GM21576 (cell line): ENCODE results near the gene MARCHF10.

Experiments
- ATAC-seq: cut with Tn5 transposase; IDR thresholded peaks from one replicate; pipeline ENCODE4 v1.9.1; 2021; ENCODE audit warnings: mild to moderate bottlenecking, moderate library complexity; ENCODE audit not compliant: unreplicated experiment

Gene MARCHF10

DNA sequence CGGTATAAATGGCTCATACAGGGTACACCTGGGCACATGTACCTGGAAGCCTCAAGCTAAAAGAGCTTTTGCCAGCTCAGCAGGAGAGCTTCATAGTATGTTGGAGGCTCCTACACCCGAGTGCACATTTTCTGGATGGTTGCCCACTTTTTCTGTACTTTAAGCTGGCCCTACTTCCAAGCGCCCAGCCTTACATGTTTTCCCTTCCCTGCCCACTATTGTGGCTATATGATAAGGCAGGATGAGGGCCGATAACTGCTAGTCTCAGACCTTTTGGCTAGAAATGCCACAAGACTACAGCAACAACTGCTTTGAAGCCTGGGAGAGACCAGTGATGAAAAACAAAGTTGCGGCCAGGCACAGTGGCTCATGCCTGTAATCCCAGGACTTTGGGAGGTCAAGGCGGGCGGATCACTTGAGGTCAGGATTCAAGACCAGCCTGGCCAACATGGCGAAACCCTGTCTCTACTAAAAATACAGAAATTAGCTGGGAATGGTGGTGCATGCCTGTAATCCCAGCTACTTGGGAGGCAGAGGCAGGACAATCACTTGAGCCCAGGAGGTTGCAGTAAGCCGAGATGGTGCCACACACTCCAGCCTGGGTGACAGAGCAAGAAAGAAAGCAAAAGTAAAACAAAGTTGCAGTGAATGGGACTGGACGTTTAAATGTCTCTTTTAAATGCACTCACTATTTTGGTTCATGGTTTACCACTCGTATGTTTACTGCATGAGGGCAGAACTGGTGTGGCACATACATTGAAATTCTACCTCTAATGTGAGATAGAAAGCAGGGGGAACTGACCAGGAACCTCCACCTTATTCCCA is 14.2 kb upstream of the MARCHF10 start:
- no peak for ATAC-seq

- ATAC-seq: no peak
Measured at GRCh38 chr17:62821189-62822079, 13.3 kb upstream of the MARCHF10 start.

DNA sequence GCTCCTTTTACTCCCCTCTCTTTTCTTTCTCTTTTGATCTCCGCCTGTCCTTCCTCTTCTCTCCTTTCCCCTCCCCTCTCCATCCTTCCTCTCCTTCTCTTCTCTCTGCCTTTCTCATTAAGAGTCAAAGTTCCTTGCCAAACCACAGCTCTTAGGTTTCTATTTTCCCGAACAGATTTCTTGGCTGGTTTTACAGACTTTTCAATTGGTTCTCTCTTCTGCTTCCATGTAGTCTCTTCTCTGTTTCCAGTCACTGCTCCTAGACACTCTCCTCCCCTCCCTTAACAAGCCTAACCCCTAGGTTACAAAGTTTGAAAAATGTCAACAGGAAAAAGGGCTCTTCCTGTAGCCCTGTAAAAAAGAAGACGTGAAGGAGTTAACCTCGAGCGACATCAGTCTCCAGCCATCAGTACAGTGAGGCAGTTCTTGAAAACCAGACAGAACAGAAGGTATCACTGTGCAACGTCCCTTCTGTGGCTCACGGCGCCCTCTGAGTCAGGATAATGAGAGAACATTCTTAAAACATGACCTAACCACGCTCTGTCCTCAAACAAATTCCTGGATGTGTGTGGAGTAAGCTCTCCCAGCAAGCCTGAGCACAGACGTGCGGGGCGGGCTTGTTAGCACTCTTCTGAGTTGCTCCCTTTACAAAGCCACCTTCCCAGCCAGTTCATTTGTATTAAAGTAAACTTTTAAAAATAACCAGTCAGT is 11.6 kb upstream of the MARCHF10 start:
- ATAC-seq: no peak

DNA sequence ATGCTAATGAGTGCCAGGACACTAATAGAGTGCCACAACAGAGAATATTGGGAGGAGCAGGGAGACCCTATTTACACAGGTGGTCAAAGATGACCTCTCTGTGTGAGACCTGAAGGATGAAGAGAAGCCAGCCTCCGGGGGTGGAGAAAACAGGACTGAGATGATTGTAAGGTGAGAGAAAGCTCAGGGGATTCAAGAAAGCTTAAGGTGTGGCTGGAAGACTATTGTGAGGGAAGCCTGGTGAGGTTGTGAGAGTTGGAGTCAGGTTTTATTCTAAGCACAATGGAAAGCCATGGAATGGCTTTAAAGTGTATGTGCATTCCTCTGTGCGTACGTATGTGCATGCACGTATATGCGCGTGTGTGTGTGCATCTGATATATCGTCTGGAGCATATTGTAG is 10.4 kb upstream of the MARCHF10 start:
- no peak for ATAC-seq

GRCh38 chr17:62816282-62816839 is 8.2 kb upstream of the MARCHF10 start:
- ATAC-seq: no peak

- ATAC-seq: no peak
Measured at GRCh38 chr17:62809656-62810055, 1.5 kb upstream of the MARCHF10 start.

GRCh38 chr17:62808576-62808970 is 459 bp upstream of the MARCHF10 start:
- ATAC-seq: no peak

- no peak for ATAC-seq
Measured at GRCh38 chr17:62805234-62805633, 2.9 kb downstream of the MARCHF10 start.

DNA sequence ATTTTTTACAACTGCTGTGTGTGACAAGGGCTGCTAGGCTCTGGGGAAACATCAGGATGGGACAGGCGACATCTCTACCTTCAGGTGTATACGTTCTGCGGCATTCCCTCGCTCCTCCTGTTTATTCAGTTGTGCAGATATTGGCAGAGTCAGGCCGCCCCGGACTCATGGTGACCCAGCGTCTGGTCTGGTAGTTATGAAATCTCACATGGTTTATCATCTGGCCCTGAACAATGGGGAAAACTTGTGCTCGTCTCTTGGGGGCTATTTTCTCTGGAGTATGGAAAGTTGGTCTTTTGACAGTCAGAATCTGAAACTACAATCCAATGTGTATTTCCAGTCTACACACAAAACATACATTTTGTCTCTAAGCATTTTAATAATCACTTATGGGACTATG is 3.3 kb downstream of the MARCHF10 start:
- ATAC-seq: no peak

- no peak for ATAC-seq
Measured at GRCh38 chr17:62804025-62804424, 4.1 kb downstream of the MARCHF10 start.

GRCh38 chr17:62802561-62803205 is 5.4 kb downstream of the MARCHF10 start:
- ATAC-seq: no peak

DNA sequence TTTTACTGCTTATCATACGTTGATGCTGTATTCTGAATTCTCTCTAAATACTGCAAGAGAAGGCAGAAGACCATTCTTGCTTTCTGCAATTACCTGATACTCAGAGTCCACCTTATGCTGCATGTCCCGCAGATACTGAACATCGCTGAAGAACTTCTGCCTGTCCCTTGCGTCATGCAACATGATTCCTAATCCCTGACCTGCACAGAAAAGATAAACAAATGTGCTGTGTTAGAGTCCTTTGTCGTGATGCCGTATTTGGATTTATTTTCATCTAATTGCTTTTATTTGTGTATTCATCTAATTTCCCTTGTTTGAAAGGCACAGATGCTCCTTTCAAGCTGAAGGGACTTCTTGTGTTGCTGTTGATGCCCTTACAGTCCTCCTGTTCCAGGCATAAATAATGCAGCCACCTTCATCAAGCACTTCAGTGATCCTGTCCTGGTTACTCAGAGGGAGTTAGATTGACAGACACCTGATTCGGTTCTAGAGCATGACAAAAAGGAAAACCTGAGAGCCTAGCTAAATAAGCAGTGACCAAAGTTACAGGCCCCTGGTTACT is 6.5 kb downstream of the MARCHF10 start:
- no peak for ATAC-seq

DNA sequence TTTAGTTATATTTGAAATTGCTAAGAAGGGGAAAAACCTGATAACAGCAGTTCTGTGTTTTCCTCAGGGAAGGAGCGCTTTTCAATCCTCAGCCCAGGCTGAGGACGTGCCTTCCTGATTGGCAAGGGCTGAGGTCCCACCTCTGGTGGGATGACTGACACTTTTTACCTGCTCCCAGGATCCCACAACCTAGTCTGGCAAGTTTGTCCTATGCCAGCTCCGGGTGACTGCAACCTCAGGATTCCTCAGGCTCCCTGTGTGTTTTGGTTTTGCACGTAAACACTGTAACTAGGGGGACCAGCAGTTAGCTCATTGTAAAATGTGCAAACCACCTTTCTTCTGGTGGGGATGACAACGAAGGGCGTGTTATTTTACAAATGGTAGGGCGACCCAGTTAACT is 7.5 kb downstream of the MARCHF10 start:
- no peak for ATAC-seq

DNA sequence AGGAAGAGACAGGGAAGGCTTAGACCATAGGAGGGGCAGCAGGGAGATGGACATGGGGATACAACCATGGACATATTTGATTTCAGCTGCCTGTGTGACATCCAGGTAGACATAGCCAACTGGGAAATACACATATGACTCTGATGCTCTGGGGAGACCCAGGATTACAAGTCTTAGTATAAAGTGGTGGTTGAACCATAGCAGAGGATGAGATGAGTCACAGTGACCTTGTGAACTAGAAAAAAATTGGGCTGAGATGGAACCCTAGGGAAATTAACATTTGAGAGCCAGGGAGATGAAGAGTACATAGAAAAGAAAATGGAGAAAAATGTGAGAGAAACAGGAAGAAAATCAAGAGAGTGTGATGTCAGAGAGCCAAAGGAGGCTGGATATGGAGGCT is 10.2 kb downstream of the MARCHF10 start:
- ATAC-seq: no peak

DNA sequence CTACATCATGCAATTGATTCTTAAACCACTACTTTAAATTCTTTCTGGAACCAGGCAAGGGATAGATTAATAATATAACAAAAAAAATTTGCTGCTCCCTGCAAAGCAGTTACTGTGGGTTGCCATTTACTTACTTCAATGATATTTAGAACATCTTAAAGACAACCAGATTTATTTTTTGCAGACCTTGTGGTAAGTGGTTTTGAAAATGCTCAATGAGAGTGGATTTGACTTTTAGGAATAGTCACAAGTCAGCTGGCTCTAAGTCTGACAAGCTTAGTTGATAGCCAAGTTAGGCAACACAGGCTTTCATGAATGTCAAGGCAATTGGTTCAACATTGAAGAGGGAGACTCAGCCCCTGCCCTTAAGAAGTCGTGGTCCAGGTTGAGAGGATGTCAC is 11.8 kb downstream of the MARCHF10 start:
- ATAC-seq: no peak

DNA sequence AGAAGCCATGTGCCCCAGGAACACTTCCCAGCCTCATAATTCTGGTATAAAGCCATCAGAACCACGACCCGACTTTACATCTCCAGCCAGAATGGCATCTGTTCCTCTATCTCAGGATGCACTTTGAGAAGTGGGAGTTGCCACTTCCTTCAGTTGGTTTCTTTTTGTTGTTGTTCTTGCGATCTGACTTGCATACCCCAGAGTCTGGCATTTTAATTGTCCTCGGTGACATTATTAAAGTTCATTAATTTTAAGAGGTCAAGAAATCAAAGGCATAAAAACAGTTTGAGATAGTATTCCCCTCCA is 13.5 kb downstream of the MARCHF10 start:
- ATAC-seq: no peak

DNA sequence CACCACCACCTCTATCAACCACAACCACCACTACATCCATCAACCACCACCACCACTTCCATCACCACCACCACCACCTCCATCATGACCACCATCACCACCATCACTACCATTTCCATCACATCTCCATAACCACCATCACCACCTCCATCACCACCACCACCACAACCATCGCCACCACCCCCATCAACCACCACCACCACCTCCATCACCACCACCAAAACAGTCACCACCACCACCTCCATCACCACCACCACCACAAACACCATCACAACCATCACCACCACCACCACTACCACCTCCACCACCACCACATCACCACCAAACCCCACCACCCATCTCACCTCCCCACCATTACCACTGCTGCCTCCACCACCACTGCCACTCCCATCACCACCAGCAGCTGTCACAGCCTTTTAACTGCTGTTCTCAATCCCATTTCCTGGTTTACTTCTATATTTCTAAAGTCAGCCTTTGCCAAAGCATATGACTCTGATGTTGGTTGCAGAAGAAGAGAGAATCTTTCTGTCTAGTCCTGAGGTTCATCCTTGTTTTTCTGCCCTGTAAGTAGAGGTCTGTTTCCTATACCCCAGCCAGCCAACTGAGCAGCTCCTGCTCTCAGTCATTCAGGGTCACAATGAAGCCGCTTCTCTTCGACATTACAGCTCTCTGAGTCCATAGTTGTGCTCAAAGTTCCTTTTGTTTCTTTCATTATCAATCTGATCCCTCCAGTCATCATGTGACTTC is 14.0 kb downstream of the MARCHF10 start:
- ATAC-seq: no peak

DNA sequence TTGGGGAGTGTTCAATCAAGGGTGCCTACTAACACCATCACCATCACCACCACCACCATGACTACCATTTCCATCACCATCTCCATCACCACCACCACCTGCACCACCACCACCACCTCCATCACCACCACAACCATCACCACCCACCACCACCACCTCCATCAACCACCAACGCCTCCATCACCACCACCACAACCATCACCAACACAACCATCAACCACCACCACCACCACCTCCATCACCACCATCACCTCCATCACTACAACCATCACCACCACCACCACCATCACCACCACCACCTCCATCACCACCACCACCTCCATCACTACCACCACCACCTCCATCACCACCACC is 15.7 kb downstream of the MARCHF10 start:
- no peak for ATAC-seq

GRCh38 chr17:62791767-62792446 is 16.2 kb downstream of the MARCHF10 start:
- ATAC-seq: no peak
